GM18520 (cell line): Measurements from ENCODE around the gene RNLS.
"Not testable (repeated sequence)": the region's sequence is repeated elsewhere in the genome, so short reads cannot be mapped to it uniquely, and the experiment has no call there.

Experiments
- ATAC-seq: cut with Tn5 transposase; IDR thresholded peaks from one replicate; pipeline ENCODE4 v1.9.1; 2021; ENCODE audit not compliant: unreplicated experiment

Gene RNLS

GRCh38 chr10:88311264-88311663, 271.9 kb downstream of the RNLS start:
- ATAC-seq: no peak

- ATAC-seq: no peak
These were observed 273.8 kb downstream of the RNLS start for GRCh38 chr10:88309365-88309764.

GRCh38 chr10:88308361-88308760, 274.8 kb downstream of the RNLS start:
- ATAC-seq: not testable (repeated sequence)

GRCh38 chr10:88299787-88300186, 283.3 kb downstream of the RNLS start:
- ATAC-seq: no peak

GRCh38 chr10:88297103-88297502, 286.0 kb downstream of the RNLS start:
- no peak for ATAC-seq

GRCh38 chr10:88293651-88294230, 289.4 kb downstream of the RNLS start:
- ATAC-seq: no peak

- no peak for ATAC-seq
These were observed 290.0 kb downstream of the RNLS start for GRCh38 chr10:88293073-88293472.

GRCh38 chr10:88292185-88292514, 291.0 kb downstream of the RNLS start:
- no peak for ATAC-seq

- no peak for ATAC-seq
These were observed 291.6 kb downstream of the RNLS start for GRCh38 chr10:88291289-88292184.

GRCh38 chr10:88289342-88289741, 293.8 kb downstream of the RNLS start:
- no peak for ATAC-seq

- peak; percentile 75 for ATAC-seq
These were observed 294.6 kb downstream of the RNLS start for GRCh38 chr10:88288320-88289059.

GRCh38 chr10:88286030-88286429, 297.1 kb downstream of the RNLS start:
- no peak for ATAC-seq

- no peak for ATAC-seq
These were observed 301.3 kb downstream of the RNLS start for GRCh38 chr10:88281592-88282347.

GRCh38 chr10:88280518-88280917, 302.6 kb downstream of the RNLS start:
- ATAC-seq: no peak

- ATAC-seq: no peak
These were observed 304.2 kb downstream of the RNLS start for GRCh38 chr10:88278912-88279311.

- ATAC-seq: not testable (repeated sequence)
These were observed 306.2 kb downstream of the RNLS start for GRCh38 chr10:88276945-88277344.

- no peak for ATAC-seq
These were observed 308.8 kb downstream of the RNLS start for GRCh38 chr10:88274286-88274685.

GRCh38 chr10:88273567-88273966, 309.6 kb downstream of the RNLS start:
- ATAC-seq: no peak

GRCh38 chr10:88271761-88272543, 311.2 kb downstream of the RNLS start:
- ATAC-seq: peak; percentile 5
